Measurements from ENCODE around the gene LYRM4. TPM values are rescaled to one million over a fixed set of nuclear protein-coding genes. Genes with fewer than 3 reads are reported as not detected.

LYRM4 gene
- total RNA-seq, 1 donor from 2014 or later: 15.7 TPM

DNA sequence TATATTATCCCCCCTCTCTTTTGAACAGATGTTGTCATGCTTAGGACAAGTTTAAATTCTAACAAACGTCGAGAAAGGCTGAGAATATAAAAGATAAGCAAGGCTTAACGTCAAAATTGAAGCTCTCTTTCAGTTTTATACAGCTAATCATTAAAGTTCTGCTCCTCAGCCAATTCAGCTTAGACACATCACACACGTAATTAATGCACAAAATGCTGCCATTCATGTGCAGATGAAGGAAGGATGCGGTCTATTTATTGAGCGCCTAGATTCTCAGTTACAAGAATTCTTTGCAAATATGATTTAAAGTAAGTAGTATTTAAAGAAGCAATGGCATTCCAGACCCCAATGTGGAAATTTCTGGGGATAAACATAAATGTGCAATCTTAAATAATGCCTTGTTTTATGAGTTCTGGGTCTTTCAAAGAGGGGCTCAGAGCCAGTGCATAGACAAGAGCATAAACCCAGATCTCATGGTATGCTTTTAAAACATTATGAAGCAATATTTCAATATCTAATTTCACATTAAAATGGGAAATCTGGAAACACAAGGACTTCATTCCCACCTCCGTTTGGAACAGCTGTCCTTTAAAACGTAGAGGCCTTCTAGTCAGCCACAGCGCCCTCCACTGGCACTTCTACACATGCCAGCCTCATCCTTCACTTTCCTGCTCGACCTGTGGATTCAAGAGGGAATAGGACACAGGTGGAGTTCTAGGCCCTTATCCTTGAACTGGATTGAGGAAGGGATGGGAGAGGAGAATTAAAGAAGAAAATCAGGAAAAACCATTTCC lies 85.8 kb downstream of the LYRM4 start:
- peak in 1 of 2 donors; percentile 15 for DNase-seq (ENCODE audit: low read depth in 2 of 2)

DNA sequence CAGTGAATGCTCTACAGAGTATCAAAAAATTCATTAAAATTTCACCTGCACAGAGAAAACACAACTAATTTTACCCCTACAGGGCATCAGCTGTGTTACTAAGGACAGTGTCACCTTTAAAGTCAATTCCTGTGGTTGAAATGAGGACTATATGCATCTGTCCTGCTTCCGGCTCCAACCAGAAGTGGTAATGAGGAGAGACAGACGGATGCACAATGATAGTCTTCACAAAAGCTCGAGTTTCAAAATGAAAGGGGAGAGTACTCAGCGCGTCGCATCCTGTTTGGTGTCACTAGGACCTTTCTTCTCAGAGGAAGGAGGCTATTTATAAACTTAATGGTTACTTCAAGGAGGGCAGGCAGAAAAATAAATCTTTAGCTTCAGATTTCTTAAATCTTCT lies 86.5 kb downstream of the LYRM4 start:
- no peak for DNase-seq (ENCODE audit: low read depth in 2 of 2)

DNA sequence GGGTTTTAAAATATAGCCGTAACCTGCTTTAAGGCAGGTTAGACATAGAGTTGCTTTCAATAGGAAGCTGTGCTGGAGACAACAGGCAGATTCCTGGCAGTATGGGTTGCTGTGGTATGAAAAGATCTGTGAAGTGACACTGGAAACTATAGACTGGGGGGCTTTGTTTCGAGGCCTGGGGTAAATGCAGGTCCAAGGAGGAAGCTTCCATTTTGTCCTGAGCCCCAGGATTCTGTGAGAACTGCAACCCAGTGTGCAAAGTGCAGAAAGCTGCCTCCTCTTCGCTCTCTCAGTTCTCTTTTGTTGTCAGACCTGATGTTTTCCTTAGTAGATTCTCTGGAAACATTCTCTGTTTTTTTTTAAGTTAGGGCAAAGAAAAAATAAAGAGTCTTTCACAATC lies 86.9 kb downstream of the LYRM4 start:
- DNase-seq (ENCODE audit: low read depth in 2 of 2): no peak

DNA sequence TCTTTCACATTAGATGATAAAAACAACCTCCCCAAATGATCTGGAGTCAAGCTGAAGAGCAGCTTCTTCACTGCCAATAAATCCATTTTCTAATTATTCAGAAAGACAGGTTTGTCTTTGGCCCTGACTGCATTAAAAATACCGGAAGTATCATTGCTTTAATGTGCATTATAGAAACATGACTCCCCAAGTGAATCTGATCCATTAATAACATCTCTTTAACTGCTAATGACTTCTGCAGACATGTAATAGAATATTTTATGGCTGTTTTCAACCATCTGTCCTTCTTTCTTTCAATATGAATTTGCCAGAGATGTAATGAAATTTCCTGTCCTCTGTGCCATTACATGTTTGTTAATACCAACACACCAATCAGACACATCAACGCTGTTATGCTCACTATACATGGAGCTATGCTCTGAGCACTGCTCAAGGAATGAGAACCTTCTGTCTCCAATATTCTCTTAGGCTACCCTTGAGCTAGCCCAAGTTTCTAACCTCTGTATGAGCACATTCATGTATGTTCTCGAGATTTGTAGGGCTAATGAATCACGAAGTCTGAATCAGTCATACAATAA lies 87.8 kb downstream of the LYRM4 start:
- no peak for DNase-seq (ENCODE audit: low read depth in 2 of 2)

DNA sequence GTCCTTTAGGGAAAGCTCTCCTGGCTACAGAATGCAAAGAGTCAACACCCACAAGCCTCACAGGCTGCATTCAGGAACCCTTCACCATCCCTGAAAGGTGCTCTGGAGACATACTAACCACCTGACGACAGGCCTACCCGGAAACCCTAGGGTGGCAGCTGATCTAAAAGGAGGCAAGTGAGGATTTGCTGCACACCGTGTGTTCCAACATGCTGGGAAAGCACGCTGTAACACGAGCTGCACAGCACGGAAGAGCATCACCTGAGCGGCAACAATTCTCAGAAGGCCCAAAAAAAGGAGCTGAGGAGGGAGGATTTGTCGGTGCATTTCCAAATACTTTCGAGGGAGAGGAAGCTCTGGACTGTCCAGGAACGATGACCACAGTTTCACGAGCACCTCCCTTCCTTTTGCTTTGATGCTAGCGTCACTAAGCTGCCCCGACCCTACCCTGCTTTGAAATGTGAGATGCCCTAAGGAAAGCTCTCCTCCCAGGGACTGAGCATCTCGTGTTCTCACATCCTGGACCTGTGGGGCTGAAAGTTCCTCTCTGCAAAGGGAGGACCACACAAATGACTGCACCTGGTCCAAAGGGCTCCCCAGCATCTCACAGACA lies 88.6 kb downstream of the LYRM4 start:
- no peak for DNase-seq (ENCODE audit: low read depth in 2 of 2)

DNA sequence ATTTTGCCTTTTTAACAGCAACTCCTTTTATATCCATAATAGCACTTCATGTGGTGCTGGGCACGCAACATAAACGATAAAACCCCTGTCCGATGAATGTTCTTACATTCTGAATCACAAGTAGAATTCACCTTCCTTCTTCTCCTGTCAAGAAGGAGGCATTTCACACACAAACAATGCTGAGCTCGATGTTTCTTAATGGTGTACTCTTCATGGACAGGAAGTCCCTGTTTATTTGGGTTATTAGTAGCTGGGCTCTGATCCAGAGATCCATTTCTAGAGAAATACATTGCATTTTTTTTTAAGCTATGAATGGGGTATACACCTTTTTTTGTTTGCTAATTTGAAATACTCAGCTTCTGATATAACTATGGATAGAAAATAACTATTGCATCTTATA lies 93.2 kb downstream of the LYRM4 start:
- peak in 1 of 2 donors; percentile 44 for DNase-seq (ENCODE audit: low read depth in 2 of 2)

DNA sequence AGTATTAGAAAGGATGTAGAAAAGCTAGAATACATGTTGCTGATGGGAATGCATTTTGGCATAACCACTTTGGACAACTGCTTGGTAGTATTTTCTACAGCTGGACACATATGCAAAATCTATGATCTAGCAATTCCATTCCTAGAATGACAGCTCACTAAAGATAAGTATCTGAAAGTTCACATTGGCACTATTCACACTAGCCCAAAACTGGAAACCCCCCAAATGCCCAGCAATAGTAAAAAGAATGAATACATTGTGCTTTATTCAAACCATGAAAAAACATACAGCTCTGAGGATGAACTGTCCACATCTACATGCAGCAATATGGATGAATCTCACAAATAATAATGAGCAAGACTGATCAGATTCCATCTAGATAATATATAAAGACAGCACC lies 96.7 kb downstream of the LYRM4 start:
- DNase-seq (ENCODE audit: low read depth in 2 of 2): no peak

DNA sequence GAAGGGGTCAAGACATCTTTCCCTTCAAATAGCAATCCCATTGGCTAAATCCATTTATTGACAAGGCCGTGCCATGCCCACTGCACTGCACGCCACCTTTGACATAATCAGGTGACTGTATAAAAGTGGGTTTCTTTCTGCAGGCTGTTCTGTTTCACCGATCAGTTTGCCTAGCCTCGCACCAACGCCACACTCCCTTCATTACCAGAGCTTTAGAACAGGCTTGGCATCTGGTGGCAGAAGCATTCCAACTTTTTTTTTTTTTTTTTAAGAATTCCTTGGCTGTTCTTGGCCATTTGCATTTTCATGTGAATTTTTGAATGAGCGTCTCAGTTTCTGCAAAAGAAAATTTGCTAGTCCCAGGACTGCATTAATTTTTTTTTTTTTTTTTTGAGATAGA lies 97.5 kb downstream of the LYRM4 start:
- DNase-seq (ENCODE audit: low read depth in 2 of 2): no peak

DNA sequence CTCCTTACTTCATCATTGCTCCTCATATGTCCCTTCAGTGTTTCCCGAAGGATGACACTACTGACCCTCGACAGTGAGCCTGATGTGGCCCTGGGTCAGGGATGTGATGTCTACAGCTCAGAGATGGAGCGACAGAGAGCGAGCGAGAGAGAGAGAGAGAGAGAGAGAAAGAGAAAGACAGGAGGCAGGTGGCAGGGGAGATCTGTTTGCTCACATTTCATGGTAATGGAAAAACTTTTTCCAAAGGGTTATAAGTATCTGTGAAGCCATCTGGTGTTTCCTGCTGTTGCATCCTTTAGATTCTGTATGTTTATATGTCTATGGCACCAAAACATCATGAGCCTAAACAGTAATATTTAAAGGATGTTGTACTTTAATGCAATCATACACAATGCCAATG lies 98.4 kb downstream of the LYRM4 start:
- peak in 1 of 2 donors; percentile 51 for DNase-seq (ENCODE audit: low read depth in 2 of 2)

DNA sequence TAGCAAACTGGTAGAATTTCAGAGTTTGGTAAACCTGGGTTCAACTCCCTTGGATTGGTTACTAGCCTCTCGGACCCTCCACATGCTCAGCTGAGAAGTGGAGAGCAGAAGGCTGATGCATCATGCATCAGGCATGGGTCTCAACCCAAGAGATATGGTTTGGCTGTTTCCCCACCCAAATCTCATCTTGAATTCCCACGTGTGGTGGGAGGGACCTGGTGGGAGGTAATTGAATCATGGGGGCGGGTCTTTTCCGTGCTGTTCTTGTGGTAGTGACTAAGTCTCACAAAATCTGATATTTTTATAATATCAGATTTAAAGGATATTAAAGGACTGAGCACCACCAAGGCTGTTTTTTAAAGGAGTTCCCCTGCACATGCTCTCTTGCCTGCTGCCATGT lies 100.5 kb downstream of the LYRM4 start:
- DNase-seq (ENCODE audit: low read depth in 2 of 2): no peak

DNA sequence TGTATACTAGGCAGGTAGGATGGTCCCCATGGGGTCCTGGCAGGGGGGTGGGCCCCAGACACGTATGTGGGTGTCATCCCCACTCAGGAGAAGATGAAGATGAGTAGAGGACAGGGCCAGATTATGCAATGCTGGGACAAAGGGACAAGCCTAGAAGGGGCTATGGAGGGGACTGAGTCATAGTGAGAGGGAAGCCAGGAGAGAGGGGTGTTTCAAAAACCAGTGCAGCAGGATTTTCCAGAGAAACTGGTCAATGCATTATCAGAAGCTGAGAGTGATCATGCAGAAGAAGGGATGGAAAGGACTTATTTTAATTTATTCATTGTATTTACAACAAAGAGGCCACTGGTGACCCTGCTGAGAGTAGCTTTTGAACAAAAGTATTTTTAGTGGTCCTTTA lies 101.6 kb downstream of the LYRM4 start:
- no peak for DNase-seq (ENCODE audit: low read depth in 2 of 2)

DNA sequence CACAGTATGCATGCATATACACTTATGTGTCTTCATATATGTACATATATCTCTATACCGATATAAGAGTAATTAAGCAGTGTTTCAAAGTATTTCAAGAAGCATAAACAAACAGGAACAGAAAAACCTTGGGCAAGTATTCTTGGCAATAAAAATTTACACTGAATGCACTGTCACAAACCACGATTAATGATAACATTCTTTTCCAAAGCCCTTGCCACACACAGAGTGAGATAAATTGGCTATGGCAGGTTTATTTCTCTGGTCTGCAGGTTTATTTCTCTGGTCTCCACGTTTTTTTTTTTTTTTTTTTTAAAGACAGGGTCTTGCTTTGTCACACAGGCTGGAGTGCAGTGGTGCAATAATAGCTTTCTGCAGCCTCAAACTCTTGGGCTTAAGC lies 102.6 kb downstream of the LYRM4 start:
- no peak for DNase-seq (ENCODE audit: low read depth in 2 of 2)

DNA sequence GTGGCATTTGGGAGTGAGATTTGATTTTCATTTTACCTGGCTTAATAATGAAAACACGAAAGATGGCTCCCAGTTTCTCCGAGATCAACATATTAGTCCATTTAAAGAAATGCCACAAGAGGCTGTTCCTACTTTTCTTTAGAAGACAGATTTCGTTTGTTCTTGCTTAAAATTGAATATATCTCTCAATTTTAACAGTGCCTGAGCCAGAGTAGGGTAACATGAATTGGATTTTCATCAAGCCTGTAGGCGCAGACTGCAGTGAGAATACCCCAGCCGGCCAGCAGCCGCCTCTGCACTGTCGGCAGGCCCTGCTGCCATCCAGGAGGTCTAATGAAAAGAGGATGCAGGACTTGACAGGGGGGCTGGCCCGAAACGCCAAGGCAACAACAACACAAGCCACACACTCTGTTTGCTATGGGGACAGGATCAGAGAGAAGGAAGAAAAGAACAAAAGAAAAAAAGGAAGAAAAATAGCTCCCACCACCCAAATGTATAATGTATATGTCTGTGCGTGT lies 103.1 kb downstream of the LYRM4 start:
- DNase-seq (ENCODE audit: low read depth in 2 of 2): no peak

DNA sequence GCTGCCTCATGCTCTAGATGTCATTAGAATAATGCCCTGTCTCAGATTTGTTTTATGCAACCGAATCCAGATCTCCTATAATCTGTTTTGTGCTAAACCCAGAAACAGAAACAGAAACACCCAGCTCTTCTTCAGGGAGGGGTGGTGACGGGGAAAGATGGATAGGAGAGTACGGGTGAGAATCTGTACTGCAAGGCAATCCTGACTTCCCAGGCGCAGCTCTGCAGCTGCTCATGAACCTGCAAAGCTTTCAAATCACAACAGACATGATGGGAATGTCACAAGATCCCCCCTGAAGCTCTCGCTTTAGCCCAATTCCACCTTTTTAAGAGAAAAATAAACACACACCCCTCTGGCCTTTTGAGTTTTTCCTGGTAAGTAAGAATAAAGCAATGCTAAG lies 104.1 kb downstream of the LYRM4 start:
- DNase-seq (ENCODE audit: low read depth in 2 of 2): no peak

DNA sequence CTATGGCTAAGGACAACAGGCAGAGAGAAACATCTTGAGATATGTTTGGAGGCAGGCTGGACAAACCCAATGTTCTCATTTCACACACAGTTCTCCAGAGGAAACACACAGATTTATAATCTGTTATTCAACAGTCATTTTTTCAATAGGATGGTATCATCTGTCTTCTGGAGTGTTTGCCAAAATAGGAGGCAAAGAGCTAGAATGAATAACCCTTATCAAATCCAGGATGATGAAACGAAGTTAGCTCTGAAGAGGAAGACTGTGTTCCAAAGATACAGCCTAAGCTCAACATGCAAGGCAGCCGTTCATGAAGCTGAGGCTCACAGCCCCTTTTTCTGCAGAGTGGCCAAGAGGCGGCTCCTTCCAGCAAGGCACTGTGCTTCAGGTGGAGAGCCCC lies 104.8 kb downstream of the LYRM4 start:
- no peak for DNase-seq (ENCODE audit: low read depth in 2 of 2)

DNA sequence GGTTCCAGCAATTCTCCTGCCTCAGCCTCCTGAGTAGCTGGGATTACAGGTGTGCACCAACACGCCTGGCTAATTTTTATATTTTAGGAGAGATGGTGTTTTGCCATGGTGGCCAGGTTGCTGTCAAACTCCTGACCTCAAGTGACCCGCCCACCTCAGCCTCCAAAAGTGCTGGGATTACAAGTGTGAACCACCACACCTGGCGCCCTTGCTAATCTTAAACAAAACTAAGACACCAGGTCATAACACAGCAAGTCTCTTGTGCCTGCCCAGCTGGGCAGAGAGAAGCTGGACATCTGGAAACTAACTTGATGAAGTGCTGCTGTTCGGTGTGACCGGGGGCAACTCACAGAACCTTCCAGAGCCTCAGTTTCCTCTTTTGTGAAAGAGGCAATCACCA lies 107.6 kb downstream of the LYRM4 start:
- DNase-seq (ENCODE audit: low read depth in 2 of 2): no peak

DNA sequence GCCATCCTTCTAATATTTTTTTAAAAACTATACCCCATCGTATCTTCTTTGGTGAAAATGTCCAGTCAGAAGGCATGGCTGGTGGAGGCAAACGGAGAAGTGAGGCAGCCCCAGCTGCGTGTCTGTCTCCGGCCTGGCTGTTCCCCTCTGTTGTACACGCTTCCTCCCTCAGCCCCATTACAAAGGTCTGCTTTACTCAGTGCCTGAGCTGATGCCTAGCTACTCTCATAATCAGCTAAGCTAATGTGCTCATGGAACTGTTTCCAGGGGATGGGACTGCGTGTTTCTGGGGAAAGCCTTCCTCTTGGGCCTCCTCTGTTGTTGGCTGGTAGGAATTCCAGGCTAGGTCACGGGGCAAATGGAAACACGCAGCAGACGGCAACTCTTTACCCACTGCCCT lies 108.3 kb downstream of the LYRM4 start:
- peak in 1 of 2 donors; percentile 10 for DNase-seq (ENCODE audit: low read depth in 2 of 2)

DNA sequence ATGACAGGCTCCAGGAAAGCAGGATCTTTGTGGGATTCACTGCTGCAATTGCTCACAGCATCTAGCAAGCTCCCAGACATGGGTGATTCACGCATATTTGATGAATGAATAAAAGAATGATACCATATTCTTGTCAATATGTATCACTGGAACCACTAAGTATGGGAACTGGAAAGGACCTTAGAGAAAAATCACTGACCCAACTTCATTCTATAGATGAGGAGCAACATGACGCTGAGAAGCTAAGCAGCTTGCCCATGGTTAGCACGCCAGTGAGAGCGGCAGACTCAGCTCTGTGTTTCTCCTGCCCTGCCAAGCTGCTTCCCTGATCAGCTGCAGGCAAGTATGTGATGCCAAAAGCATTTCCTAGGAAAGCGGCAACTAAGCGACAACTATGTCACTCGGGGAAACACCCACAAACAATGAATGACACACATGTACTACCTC lies 108.8 kb downstream of the LYRM4 start:
- DNase-seq (ENCODE audit: low read depth in 2 of 2): peak; percentile 58 to 68

DNA sequence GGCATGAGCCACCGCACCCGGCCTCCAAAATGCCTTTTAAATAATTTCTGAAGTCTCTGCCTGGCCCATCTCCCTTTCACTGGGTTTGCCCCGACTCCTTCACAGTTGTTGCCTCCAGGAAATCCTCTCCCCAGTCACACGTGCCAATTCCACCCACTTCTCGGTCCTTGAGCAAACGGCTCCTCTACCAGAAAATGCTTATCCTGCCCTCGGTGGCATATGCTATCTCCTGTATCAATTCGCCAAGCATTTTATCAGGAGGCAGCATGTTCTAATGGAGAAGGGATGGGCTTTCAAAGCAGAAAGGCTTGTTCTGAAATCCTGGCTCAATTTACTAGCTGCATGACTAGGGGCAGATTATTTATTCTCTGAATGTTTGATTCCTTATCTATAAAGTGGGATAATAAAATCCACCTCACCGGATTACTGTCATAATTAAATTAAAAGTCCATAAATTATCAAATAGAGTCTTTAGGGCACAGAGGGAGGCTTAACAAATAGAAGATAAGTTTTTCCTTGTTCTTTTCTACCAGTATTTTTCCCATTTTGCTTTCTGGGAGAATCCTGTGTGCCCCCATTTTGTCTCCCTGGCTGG lies 109.3 kb downstream of the LYRM4 start:
- DNase-seq (ENCODE audit: low read depth in 2 of 2): no peak

DNA sequence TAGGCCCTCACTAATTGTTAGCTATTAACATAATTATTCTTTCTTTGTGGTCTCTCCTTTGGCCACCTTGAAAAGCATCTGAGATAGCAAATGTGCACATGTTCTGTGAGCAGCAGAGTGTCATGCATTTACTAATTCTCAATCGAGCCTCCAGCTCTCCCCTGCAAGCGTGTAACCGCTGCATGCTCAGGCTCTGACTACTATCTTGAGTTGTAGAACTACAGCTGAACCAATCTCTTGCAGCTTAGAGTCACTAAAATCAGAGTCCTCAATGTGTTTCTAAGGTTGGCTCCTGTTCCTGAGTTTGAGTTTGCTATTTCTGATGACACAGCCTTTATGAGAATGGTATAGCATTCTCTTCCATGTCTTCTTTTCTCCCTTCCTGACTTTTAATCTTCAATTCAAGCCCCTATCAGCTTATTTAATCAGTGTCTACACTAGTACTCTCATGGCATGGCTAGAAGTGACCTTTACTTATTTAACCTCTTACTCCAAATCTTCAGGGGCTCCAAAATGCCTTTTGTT lies 110.1 kb downstream of the LYRM4 start:
- no peak for DNase-seq (ENCODE audit: low read depth in 2 of 2)

DNA sequence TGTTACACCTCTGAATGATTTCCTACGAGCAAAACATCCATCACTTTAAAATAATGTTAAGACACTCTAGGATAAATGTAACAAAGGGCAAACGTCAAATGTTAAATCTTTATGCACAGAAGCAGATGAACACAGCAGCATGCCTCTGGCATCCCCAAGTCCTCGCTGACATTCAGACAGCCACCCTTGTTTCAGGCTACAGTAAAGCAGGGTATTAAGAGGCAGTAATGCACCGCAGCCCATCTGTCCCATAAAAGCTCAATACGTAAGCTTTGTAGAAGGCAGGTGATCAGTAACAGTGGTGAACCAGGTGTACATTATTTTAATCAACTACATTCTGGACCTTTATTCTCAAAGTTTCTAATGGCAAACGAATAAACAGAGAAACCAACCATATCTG lies 110.9 kb downstream of the LYRM4 start:
- no peak for DNase-seq (ENCODE audit: low read depth in 2 of 2)

DNA sequence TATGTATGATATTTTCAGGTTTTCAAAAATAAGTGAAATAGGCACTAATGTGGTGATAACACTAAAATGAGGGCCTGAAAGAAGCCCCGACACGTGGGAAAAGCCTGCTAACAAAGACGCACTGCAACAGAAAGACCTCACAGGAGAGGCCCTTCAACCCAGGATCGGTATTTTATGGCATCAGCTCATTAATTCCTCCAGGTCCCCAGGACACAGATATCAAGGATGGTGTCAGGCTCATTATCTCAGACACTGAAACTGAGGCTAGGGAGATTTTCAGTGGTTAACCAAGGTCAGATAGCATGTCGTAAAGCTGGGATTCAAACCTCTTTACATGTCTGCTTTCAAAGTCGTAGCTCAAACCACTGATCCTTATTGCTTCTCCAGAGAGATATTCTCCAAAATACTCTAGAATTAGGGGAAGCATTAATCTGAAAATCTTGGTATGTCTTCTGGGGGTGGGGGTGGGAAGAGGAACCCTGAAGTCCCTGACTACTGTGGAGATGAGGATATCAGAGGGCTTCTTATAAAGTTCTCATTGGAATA lies 111.5 kb downstream of the LYRM4 start:
- DNase-seq (ENCODE audit: low read depth in 2 of 2): no peak

All from dermis microvascular lymphatic vessel endothelial cell (primary cell).